Measurements from ENCODE around the gene TAF9B. TPM values are rescaled to one million over a fixed set of nuclear protein-coding genes. Genes with fewer than 3 reads are reported as not detected.
"Not testable (repeated sequence)": the region's sequence is repeated elsewhere in the genome, so short reads cannot be mapped to it uniquely, and the experiment has no call there.

TAF9B gene
- total and polyA plus RNA-seq, 5 donors from 2014 or later, result 13.9 to 39.1 (median 36.6) TPM

- Mint-ChIP-seq H3K27me3 (no peaks in the 10 kb centered on the region), H3K4me1 (peaks cover 15 to 45% (median 30%) of the 10 kb centered on the region in 4 donors), H3K27ac (peak overlapping the region; percentile 76 to 93 (median 93)), H3K4me3 (peak overlapping the region; percentile 92 to 97 (median 93)), H3K9me3 (no peaks in the 10 kb centered on the region), H3K36me3 (no peaks in the 10 kb centered on the region)
- H3K27ac ChIP-seq (ENCODE audit: insufficient read depth, low read length, poor library complexity, severe bottlenecking), result peak overlapping the region; percentile 93
- ATAC-seq (ENCODE audit: low read depth in 2 of 2) (no peak), DNase-seq (no peak)
- peaks cover 33% of the 10 kb centered on the region for H3K4me1 ChIP-seq (ENCODE audit: control insufficient read depth, insufficient read depth, low read length, poor library complexity, severe bottlenecking)
- H3K4me3 ChIP-seq (ENCODE audit: low read depth, low read length), result peak overlapping the region; percentile 62
- no peaks in the 10 kb centered on the region for H3K27me3 ChIP-seq (ENCODE audit: control insufficient read depth, insufficient read depth, low read length)
- no peaks in the 10 kb centered on the region for H3K9me3 ChIP-seq (ENCODE audit: control insufficient read depth in 2 of 2, low read length in 2 of 2)
- no peaks in the 10 kb centered on the region for H3K36me3 ChIP-seq (ENCODE audit: control insufficient read depth, insufficient read depth, low read length)
These were observed 36.3 kb downstream of the TAF9B start for GRCh38 chrX:78103001-78103622.

DNA sequence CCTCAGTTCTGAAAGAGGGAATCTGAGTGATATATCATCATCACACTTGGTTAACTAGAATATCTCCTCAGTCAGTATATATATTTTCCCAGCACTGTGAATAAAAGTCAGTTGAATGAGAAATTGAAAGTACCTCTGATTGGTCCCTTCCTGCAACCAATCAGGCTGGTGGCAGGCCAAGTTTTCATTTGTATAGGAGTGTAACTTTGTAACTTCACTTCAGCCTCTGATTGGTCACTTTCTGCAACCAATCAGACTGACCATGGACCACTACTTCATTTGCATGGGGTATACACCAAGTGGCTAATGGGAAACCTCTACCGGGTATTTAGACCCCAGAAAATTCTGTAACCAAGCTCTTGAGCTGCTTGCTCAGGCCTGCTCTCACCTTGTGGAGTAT lies 37.4 kb downstream of the TAF9B start:
- H3K4me1 ChIP-seq (ENCODE audit: control insufficient read depth, insufficient read depth, low read length, poor library complexity, severe bottlenecking), result peaks cover 23% of the 10 kb centered on the region
- no peaks in the 10 kb centered on the region for H3K27me3 Mint-ChIP-seq

GRCh38 chrX:78098108-78098507 lies 41.3 kb downstream of the TAF9B start:
- DNase-seq, result no peak
- Histone ChIP-seq H3K27me3 (ENCODE audit: control insufficient read depth, insufficient read depth, low read length) (no peaks in the 10 kb centered on the region), H3K9me3 (ENCODE audit: control insufficient read depth in 2 of 2, low read length in 2 of 2) (no peaks in the 10 kb centered on the region), H3K4me1 (ENCODE audit: control insufficient read depth, insufficient read depth, low read length, poor library complexity, severe bottlenecking) (no peaks in the 10 kb centered on the region), H3K36me3 (ENCODE audit: control insufficient read depth, insufficient read depth, low read length) (no peaks in the 10 kb centered on the region), H3K4me3 (ENCODE audit: low read depth, low read length) (no peak overlapping the region), H3K27ac (ENCODE audit: insufficient read depth, low read length, poor library complexity, severe bottlenecking) (no peak overlapping the region)
- Mint-ChIP-seq H3K4me1 (peaks cover 0 to 7% (median 3%) of the 10 kb centered on the region in 4 donors), H3K9me3 (peaks cover 0 to 2% (median 0%) of the 10 kb centered on the region in 7 donors), H3K36me3 (no peaks in the 10 kb centered on the region), H3K27me3 (no peaks in the 10 kb centered on the region), H3K27ac (peak overlapping the region in 1 of 3 donors; percentile 45), H3K4me3 (no peak overlapping the region)
- no peak for ATAC-seq (ENCODE audit: low read depth in 2 of 2)

More for the DNA sequence above, 37.4 kb downstream of the TAF9B start:
- Histone ChIP-seq H3K9me3 (ENCODE audit: control insufficient read depth in 2 of 2, low read length in 2 of 2) (no peaks in the 10 kb centered on the region), H3K36me3 (ENCODE audit: control insufficient read depth, insufficient read depth, low read length) (no peaks in the 10 kb centered on the region), H3K27ac (ENCODE audit: insufficient read depth, low read length, poor library complexity, severe bottlenecking) (no peak overlapping the region), H3K4me3 (ENCODE audit: low read depth, low read length) (no peak overlapping the region), H3K27me3 (ENCODE audit: control insufficient read depth, insufficient read depth, low read length) (no peaks in the 10 kb centered on the region)
- no peak overlapping the region for H3K27ac Mint-ChIP-seq
- ATAC-seq (ENCODE audit: low read depth in 2 of 2), result no peak
- no peak overlapping the region for H3K4me3 Mint-ChIP-seq
- H3K36me3 Mint-ChIP-seq, result no peaks in the 10 kb centered on the region
- no peak for DNase-seq
- H3K9me3 Mint-ChIP-seq, result no peaks in the 10 kb centered on the region
- H3K4me1 Mint-ChIP-seq, result peaks cover 5 to 34% (median 21%) of the 10 kb centered on the region in 4 donors

GRCh38 chrX:78092296-78092695 lies 47.2 kb downstream of the TAF9B start:
- H3K27ac Mint-ChIP-seq, result no peak overlapping the region

GRCh38 chrX:78081413-78081812 lies 58.0 kb downstream of the TAF9B start:
- not testable (repeated sequence) for H3K36me3 ChIP-seq (ENCODE audit: control insufficient read depth, insufficient read depth, low read length); H3K9me3 ChIP-seq (ENCODE audit: control insufficient read depth in 2 of 2, low read length in 2 of 2); H3K4me3 ChIP-seq (ENCODE audit: low read depth, low read length); H3K27me3 Mint-ChIP-seq; H3K27me3 ChIP-seq (ENCODE audit: control insufficient read depth, insufficient read depth, low read length); H3K4me1 ChIP-seq (ENCODE audit: control insufficient read depth, insufficient read depth, low read length, poor library complexity, severe bottlenecking); DNase-seq; ATAC-seq (ENCODE audit: low read depth in 2 of 2); H3K36me3 Mint-ChIP-seq; H3K4me3 Mint-ChIP-seq; H3K27ac Mint-ChIP-seq; H3K27ac ChIP-seq (ENCODE audit: insufficient read depth, low read length, poor library complexity, severe bottlenecking); H3K4me1 Mint-ChIP-seq; H3K9me3 Mint-ChIP-seq

More at GRCh38 chrX:78092296-78092695, 47.2 kb downstream of the TAF9B start:
- Mint-ChIP-seq H3K4me1 (no peaks in the 10 kb centered on the region), H3K27me3 (peaks cover 5% of the 10 kb centered on the region), H3K9me3 (peaks cover 0 to 4% (median 0%) of the 10 kb centered on the region in 7 donors), H3K4me3 (no peak overlapping the region), H3K36me3 (no peaks in the 10 kb centered on the region)
- no peak overlapping the region for H3K4me3 ChIP-seq (ENCODE audit: low read depth, low read length)
- H3K27me3 ChIP-seq (ENCODE audit: control insufficient read depth, insufficient read depth, low read length), result no peaks in the 10 kb centered on the region
- no peak for DNase-seq
- ATAC-seq (ENCODE audit: low read depth in 2 of 2), result no peak
- no peaks in the 10 kb centered on the region for H3K9me3 ChIP-seq (ENCODE audit: control insufficient read depth in 2 of 2, low read length in 2 of 2)
- no peaks in the 10 kb centered on the region for H3K4me1 ChIP-seq (ENCODE audit: control insufficient read depth, insufficient read depth, low read length, poor library complexity, severe bottlenecking)
- H3K27ac ChIP-seq (ENCODE audit: insufficient read depth, low read length, poor library complexity, severe bottlenecking), result no peak overlapping the region
- H3K36me3 ChIP-seq (ENCODE audit: control insufficient read depth, insufficient read depth, low read length), result no peaks in the 10 kb centered on the region

Other genes with a start within 250 kb of the TAF9B start
- gene MAGT1, start 244.2 kb downstream of the TAF9B start, total RNA-seq, result 37.8 TPM
- gene MAGT1, start 244.2 kb downstream of the TAF9B start, polyA plus RNA-seq, result 10 to 100 TPM; 24.8 to 29.4 (median 28.2) TPM
- gene COX7B, start 240.2 kb downstream of the TAF9B start, total RNA-seq, result 110 TPM
- 100 to 1,000 TPM; 395 to 504 (median 424) TPM for gene COX7B, start 240.2 kb downstream of the TAF9B start, polyA plus RNA-seq
- gene ATP7A, start 229.0 kb downstream of the TAF9B start, total RNA-seq, result 13.6 TPM
- 1 to 10 TPM; 2.7 to 5.0 (median 3.0) TPM for gene ATP7A, start 229.0 kb downstream of the TAF9B start, polyA plus RNA-seq
- gene PGAM4, start 170.0 kb downstream of the TAF9B start, total RNA-seq, result not detected
- gene PGAM4, start 170.0 kb downstream of the TAF9B start, polyA plus RNA-seq, result not detected
- 254 TPM for gene PGK1, start 35.4 kb downstream of the TAF9B start, total RNA-seq
- gene PGK1, start 35.4 kb downstream of the TAF9B start, polyA plus RNA-seq, result 100 to 1,000 TPM; 422 to 490 (median 457) TPM
- 7.2 TPM for gene CYSLTR1, start 188.0 kb upstream of the TAF9B start, total RNA-seq
- 1 to 10 TPM; 3.0 to 5.4 (median 3.2) TPM for gene CYSLTR1, start 188.0 kb upstream of the TAF9B start, polyA plus RNA-seq